ENCODE results near the gene PTPN1. TPM values are rescaled to one million over a fixed set of nuclear protein-coding genes. Genes with fewer than 3 reads are reported as not detected.

PTPN1 gene
- total and polyA plus RNA-seq, 10 donors, result 20.5 to 84.9 (median 68.6) TPM

DNA sequence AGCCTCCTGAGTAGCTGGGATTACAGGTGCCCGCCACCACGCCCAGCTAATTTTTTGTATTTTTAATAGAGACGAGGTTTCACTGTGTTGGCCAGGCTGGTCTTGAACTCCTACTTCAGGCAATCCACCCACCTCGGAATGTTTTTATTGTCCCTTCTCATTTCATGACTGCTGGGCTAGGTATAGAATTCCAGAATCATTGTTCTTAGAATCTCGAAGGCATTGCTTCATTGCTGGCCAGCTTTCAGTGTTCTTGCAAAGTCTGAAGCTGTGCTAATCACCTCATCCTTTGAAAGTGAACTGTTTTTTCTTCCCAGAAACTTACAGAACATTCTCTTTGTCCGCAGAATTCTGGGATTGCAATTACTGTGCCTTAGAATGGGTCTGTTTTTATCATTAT, 49.0 kb downstream of the PTPN1 start:
- Histone ChIP-seq H3K9me3 (no peaks in the 10 kb centered on the region), H3K27ac (no peak overlapping the region), H3K4me1 (peaks cover 3 to 86% (median 37%) of the 10 kb centered on the region in 6 donors), H3K4me3 (no peak overlapping the region), H3K36me3 (peaks cover 0 to 52% (median 25%) of the 10 kb centered on the region in 6 donors), H3K27me3 (replicated peaks in 1 of 7) (no peaks in the 10 kb centered on the region)
- no peak for TF ChIP-seq POLR2AphosphoS5 (IDR thresholded peaks at IDR 0.05)
- TF ChIP-seq POLR2A (IDR thresholded peaks at IDR 0.05), result no peak
- TF ChIP-seq, protein P1, sequence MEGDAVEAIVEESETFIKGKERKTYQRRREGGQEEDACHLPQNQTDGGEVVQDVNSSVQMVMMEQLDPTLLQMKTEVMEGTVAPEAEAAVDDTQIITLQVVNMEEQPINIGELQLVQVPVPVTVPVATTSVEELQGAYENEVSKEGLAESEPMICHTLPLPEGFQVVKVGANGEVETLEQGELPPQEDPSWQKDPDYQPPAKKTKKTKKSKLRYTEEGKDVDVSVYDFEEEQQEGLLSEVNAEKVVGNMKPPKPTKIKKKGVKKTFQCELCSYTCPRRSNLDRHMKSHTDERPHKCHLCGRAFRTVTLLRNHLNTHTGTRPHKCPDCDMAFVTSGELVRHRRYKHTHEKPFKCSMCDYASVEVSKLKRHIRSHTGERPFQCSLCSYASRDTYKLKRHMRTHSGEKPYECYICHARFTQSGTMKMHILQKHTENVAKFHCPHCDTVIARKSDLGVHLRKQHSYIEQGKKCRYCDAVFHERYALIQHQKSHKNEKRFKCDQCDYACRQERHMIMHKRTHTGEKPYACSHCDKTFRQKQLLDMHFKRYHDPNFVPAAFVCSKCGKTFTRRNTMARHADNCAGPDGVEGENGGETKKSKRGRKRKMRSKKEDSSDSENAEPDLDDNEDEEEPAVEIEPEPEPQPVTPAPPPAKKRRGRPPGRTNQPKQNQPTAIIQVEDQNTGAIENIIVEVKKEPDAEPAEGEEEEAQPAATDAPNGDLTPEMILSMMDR (IDR thresholded peaks at IDR 0.05 in 8 of 11, conservative IDR thresholded peaks at IDR 0.05 in 3 of 11), result no peak
- WGBS, 5 donors, result 89 to 97% (median 95%) methylated on average over 6 of the region's 6 CpGs
- intact Hi-C loops (cut with DNase I; ENCODE audit: low total_unique reads), result no loop called here
- no peak for DNase-seq

DNA sequence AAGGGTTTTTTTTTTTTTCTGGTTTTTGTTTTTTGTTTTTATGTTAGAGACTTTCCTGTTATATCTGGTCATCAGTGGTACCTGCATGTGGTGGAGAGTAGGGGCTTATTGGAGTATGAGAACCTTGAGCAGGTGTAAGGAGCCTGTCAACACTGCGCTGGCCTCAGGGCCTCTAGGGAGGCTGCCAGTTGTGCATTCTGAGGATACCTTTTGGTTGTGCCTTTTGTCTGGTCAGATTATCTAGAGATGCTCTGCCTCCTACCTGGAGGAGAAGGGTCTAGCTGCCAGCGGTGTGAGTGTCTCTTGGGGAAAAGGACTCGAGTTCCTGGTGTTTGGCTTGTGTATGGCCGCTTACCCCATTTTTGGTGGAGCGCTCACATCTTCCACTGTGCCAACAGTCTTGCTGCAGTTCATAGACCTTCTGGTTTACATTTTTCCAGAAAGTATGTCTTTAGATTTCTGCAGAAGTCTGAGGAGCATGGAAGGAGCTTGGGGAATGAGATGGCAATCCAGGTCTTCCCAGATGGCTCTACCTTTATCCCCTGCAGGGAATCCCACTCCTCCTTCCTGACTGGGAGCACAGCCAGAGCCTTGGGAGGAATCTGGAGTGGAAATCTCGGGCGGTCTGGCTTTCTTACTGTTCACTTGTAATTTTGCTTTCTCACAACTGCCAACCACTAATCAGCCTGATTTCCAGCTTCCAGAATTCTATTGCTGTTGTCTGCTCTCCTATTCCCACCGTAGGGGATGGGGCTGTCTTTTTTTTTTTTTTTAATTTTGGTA, 49.9 kb downstream of the PTPN1 start:
- Histone ChIP-seq H3K4me1 (peaks cover 3 to 83% (median 32%) of the 10 kb centered on the region in 6 donors), H3K27me3 (replicated peaks in 1 of 7) (no peaks in the 10 kb centered on the region), H3K36me3 (peaks cover 0 to 61% (median 34%) of the 10 kb centered on the region in 6 donors), H3K9me3 (no peaks in the 10 kb centered on the region), H3K27ac (no peak overlapping the region), H3K4me3 (no peak overlapping the region)
- WGBS, 5 donors, result 86 to 96% (median 91%) methylated on average over 8 of the region's 8 CpGs
- DNase-seq, result no peak
- intact Hi-C loops (cut with DNase I; ENCODE audit: low total_unique reads), result no loop called here
- no peak for TF ChIP-seq POLR2AphosphoS5 (IDR thresholded peaks at IDR 0.05)
- TF ChIP-seq, protein P1 (IDR thresholded peaks at IDR 0.05 in 8 of 11, conservative IDR thresholded peaks at IDR 0.05 in 3 of 11), result no peak

DNA sequence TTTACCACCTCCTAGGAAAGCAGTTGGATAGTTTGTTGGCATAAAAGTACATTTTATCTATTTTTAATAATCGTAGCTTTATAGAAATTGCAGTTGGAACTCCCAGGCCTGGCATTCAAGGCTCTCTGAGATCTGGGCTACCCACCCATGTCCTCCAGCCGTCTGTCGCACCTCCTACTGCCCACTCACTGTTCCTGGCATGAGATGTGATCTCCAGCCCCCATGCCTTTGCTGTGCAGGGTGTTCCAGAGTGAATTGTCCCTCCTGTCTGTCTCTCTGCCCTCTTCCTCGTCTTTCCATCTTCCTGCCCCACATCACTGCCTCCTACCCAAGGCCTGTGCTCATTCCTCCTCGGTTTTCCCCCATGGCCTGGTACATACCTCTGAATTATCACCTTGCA, 50.7 kb downstream of the PTPN1 start:
- no peak for DNase-seq
- Histone ChIP-seq H3K27ac (peak overlapping the region in 1 of 8 donors; percentile 24), H3K36me3 (peaks cover 0 to 69% (median 41%) of the 10 kb centered on the region in 6 donors), H3K4me3 (no peak overlapping the region), H3K4me1 (peaks cover 3 to 83% (median 30%) of the 10 kb centered on the region in 6 donors), H3K27me3 (replicated peaks in 1 of 7) (no peaks in the 10 kb centered on the region), H3K9me3 (no peaks in the 10 kb centered on the region)
- TF ChIP-seq, protein P1 (IDR thresholded peaks at IDR 0.05 in 8 of 11, conservative IDR thresholded peaks at IDR 0.05 in 3 of 11), result no peak
- TF ChIP-seq POLR2AphosphoS5 (IDR thresholded peaks at IDR 0.05), result peak in 1 of 3 donors; percentile 9
- WGBS, 5 donors, result 75 to 90% (median 86%) methylated on average over 5 of the region's 5 CpGs
- intact Hi-C loops (cut with DNase I; ENCODE audit: low total_unique reads), result no loop called here

DNA sequence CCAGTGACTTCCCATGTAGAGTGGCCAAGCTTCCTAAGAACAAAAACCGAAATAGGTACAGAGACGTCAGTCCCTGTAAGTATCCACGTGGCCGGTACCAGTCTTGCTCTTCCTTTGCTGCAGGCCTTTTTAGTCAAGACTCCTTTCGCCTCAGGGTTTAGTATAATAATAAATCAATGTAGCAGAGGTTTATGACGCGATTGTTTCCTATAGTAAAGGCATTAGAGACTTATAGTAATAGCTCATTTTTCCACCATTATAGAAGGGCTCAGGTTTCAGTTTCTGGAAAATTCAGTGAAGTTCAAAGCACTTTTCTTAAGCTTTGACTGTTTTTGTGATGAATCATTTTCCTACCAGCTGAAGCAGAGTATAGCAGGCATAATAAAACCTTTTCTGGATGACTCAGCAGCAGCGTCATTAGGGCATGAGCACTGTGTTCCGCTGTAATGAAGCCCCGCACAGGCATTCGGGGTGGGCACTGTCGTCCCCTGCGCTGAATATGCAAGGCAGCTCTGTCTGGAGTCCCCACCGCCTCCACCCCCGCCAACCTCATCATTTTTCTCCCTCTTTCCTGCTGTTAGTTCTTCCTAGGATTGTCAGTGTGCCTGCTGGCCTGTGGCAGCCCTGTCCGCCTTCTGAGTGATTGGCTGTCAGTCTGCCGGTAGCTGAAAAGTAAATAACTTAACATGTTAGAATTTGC, 51.3 kb downstream of the PTPN1 start:
- DNase-seq, result no peak
- H3K9me3 ChIP-seq, result no peaks in the 10 kb centered on the region
- H3K4me3 ChIP-seq, result no peak overlapping the region
- peaks cover 3 to 83% (median 34%) of the 10 kb centered on the region in 6 donors for H3K4me1 ChIP-seq
- 73 to 87% (median 81%) methylated on average over 17 of the region's 17 CpGs for WGBS, 5 donors
- TF ChIP-seq, protein P1 (IDR thresholded peaks at IDR 0.05 in 8 of 11, conservative IDR thresholded peaks at IDR 0.05 in 3 of 11), result no peak
- TF ChIP-seq POLR2AphosphoS5 (IDR thresholded peaks at IDR 0.05) (no peak), POLR2A (IDR thresholded peaks at IDR 0.05) (no peak)
- intact Hi-C loops (cut with DNase I; ENCODE audit: low total_unique reads), result no loop called here
- peaks cover 0 to 74% (median 46%) of the 10 kb centered on the region in 6 donors for H3K36me3 ChIP-seq
- H3K27me3 ChIP-seq (replicated peaks in 1 of 7), result no peaks in the 10 kb centered on the region
- H3K27ac ChIP-seq, result peak overlapping the region in 2 of 8 donors; percentile 22 to 46
